Osteoblast (primary cell): ENCODE measurements around the gene SNTG2. TPM values are rescaled to one million over a fixed set of nuclear protein-coding genes. Genes with fewer than 3 reads are reported as not detected.

Experiments
- DNase-seq: peaks from one replicate; pipeline ENCODE4 v3.0.0; 2011; ENCODE audit warnings: low spot score, mixed read lengths; ENCODE audit not compliant: insufficient read length; ENCODE audit errors: missing footprints
- H2AFZ ChIP-seq: 2 replicates; pipeline ENCODE4 v1.6.0; 2011; ENCODE audit warnings: mild to moderate bottlenecking, low read length
- H3K27ac ChIP-seq: 2 replicates; pipeline ENCODE4 v1.5.1; 2011; ENCODE audit warnings: mild to moderate bottlenecking, low read depth, low read length, moderate library complexity
- H3K27me3 ChIP-seq: 2 replicates; pipeline ENCODE4 v1.6.0; 2012; ENCODE audit warnings: mild to moderate bottlenecking, control low read depth, inconsistent platforms, low read length, moderate library complexity; ENCODE audit not compliant: insufficient read depth
- H3K36me3 ChIP-seq: 2 replicates; pipeline ENCODE4 v1.5.1; 2011; ENCODE audit warnings: mild to moderate bottlenecking, low read length, control low read depth, moderate library complexity; ENCODE audit not compliant: insufficient read depth
- H3K4me1 ChIP-seq: 2 replicates; pipeline ENCODE4 v1.5.1; 2011; ENCODE audit warnings: mild to moderate bottlenecking, low read length, control low read depth, moderate library complexity; ENCODE audit not compliant: insufficient read depth
- H3K4me2 ChIP-seq: 2 replicates; pipeline ENCODE4 v1.6.0; 2011; ENCODE audit warnings: mild to moderate bottlenecking, low read length; ENCODE audit not compliant: insufficient read depth
- H3K4me3 ChIP-seq: fragments of 200-600 bp; sonication (generic); 3 replicates; pipeline ENCODE4 v1.5.1; 2012; ENCODE audit warnings: mild to moderate bottlenecking, low read length, inconsistent platforms; ENCODE audit not compliant: insufficient read depth
- H3K79me2 ChIP-seq: 2 replicates; pipeline ENCODE4 v1.6.0; 2012; ENCODE audit warnings: mild to moderate bottlenecking, low read length, control low read depth, inconsistent platforms; ENCODE audit not compliant: insufficient read depth
- H3K9me3 ChIP-seq: 2 replicates; pipeline ENCODE4 v1.5.1; 2011; ENCODE audit warnings: low read depth, low read length, control low read depth
- H4K20me1 ChIP-seq: 2 replicates; pipeline ENCODE4 v1.6.0; 2012; ENCODE audit warnings: mild to moderate bottlenecking, low read length, control low read depth; ENCODE audit not compliant: insufficient read depth
- CTCF ChIP-seq: IDR thresholded peaks from 2 replicates; pipeline ENCODE4 v1.5.1; 2011; ENCODE audit warnings: mild to moderate bottlenecking, low read depth, low read length, moderate library complexity; ENCODE audit errors: extremely low read depth
- total RNA-seq: library from RNA; depleted of rRNA; stranded (reverse); fragments of >200 nt; gene quantifications from 2 replicates; pipeline ENCODE4 v1.2.3, GENCODE V29; 2012

SNTG2 gene
- total RNA-seq, 1 donor = 1.4 TPM

- H4K20me1 ChIP-seq = no peaks in the 10 kb centered on the region
These were observed 120.0 kb downstream of the SNTG2 start for GRCh38 chr2:1070601-1071000.

DNA sequence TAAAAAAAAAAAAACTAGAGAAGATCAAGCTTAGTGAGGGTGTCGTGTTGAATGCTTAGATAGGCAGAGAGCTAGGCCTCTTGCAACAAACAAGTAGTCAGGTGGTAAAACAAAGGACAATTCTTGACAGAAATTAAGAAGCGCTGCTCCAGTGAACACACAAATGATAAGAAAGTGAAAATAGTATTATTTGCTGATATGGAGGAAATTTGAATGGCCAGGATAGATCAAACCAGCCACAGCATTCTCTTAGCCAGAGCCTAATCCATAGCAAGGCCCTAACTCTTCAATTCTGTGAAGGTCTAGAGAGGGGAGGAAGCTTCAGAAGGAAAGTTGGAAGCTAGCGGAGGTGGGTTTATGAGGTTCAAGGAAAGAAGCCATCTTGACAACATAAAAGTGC, 121.0 kb downstream of the SNTG2 start:
- H3K4me1 ChIP-seq = no peaks in the 10 kb centered on the region
- DNase-seq = no peak
- H3K27me3 ChIP-seq = no peaks in the 10 kb centered on the region
- H3K9me3 ChIP-seq = no peaks in the 10 kb centered on the region
- H3K4me2 ChIP-seq = no peak overlapping the region
- H2AFZ ChIP-seq = no peak overlapping the region
- H3K4me3 ChIP-seq = no peak overlapping the region
- no peaks in the 10 kb centered on the region for H4K20me1 ChIP-seq
- no peak for TF ChIP-seq CTCF
- no peaks in the 10 kb centered on the region for H3K79me2 ChIP-seq
- H3K36me3 ChIP-seq = no peaks in the 10 kb centered on the region
- no peak overlapping the region for H3K27ac ChIP-seq

More at GRCh38 chr2:1070601-1071000, 120.0 kb downstream of the SNTG2 start:
- Histone ChIP-seq H3K9me3 (no peaks in the 10 kb centered on the region), H3K4me3 (no peak overlapping the region), H3K27ac (no peak overlapping the region), H3K27me3 (no peaks in the 10 kb centered on the region), H2AFZ (no peak overlapping the region), H3K4me2 (no peak overlapping the region), H3K36me3 (no peaks in the 10 kb centered on the region), H3K79me2 (no peaks in the 10 kb centered on the region), H3K4me1 (no peaks in the 10 kb centered on the region)
- DNase-seq = no peak
- no peak for TF ChIP-seq CTCF

GRCh38 chr2:1072250-1072649, 121.6 kb downstream of the SNTG2 start:
- Histone ChIP-seq H4K20me1 (no peaks in the 10 kb centered on the region), H2AFZ (no peak overlapping the region), H3K27ac (no peak overlapping the region), H3K27me3 (no peaks in the 10 kb centered on the region), H3K9me3 (no peaks in the 10 kb centered on the region), H3K4me2 (no peak overlapping the region), H3K79me2 (no peaks in the 10 kb centered on the region), H3K4me1 (no peaks in the 10 kb centered on the region), H3K4me3 (no peak overlapping the region), H3K36me3 (no peaks in the 10 kb centered on the region)
- DNase-seq = no peak
- no peak for TF ChIP-seq CTCF

- Histone ChIP-seq H3K4me1 (peaks cover 4% of the 10 kb centered on the region), H3K27ac (no peak overlapping the region), H3K27me3 (no peaks in the 10 kb centered on the region), H2AFZ (no peak overlapping the region), H4K20me1 (no peaks in the 10 kb centered on the region), H3K36me3 (no peaks in the 10 kb centered on the region), H3K9me3 (no peaks in the 10 kb centered on the region), H3K79me2 (no peaks in the 10 kb centered on the region), H3K4me2 (no peak overlapping the region), H3K4me3 (no peak overlapping the region)
- no peak for DNase-seq
- TF ChIP-seq CTCF = no peak
These were observed 127.3 kb downstream of the SNTG2 start for GRCh38 chr2:1077911-1078310.
